Keratinocyte (primary cell): Measurements from ENCODE around the gene NRIP2. TPM values are rescaled to one million over a fixed set of nuclear protein-coding genes. Genes with fewer than 3 reads are reported as not detected.

Source experiments
- DNase-seq: peaks from one replicate; pipeline ENCODE4 v3.0.0-alpha.2; 2011; ENCODE audit warnings: low read depth, missing footprints, low spot score
- FAIRE-seq: peaks from 2 replicates; lab custom pipeline; 2011; peaks lifted over from hg19 to GRCh38; lab: Jason Lieb, UNC
- H2AFZ ChIP-seq: 2 replicates; pipeline ENCODE4 v1.6.0; 2012; ENCODE audit warnings: low read length, control low read depth, inconsistent platforms; ENCODE audit not compliant: control insufficient read depth
- H3K27ac ChIP-seq: 2 replicates; pipeline ENCODE4 v1.5.1; 2011; ENCODE audit warnings: low read length; ENCODE audit not compliant: control insufficient read depth, insufficient read depth
- H3K27me3 ChIP-seq: 3 replicates; pipeline ENCODE4 v1.6.0; 2011; ENCODE audit warnings: low read length; ENCODE audit not compliant: control insufficient read depth, insufficient read depth; ENCODE audit errors: extremely low read depth
- H3K36me3 ChIP-seq, 2 experiments: 2 replicates in 1 of 2; 3 replicates in 1 of 2; pipeline ENCODE4 v1.5.1; 2011; ENCODE audit warnings: low read length in 2 of 2, mild to moderate bottlenecking in 1 of 2; ENCODE audit not compliant: control insufficient read depth in 2 of 2, insufficient read depth in 2 of 2; ENCODE audit errors: extremely low read depth in 1 of 2
- H3K4me1 ChIP-seq: 3 replicates; pipeline ENCODE4 v1.5.1; 2011; ENCODE audit warnings: low read length; ENCODE audit not compliant: control insufficient read depth, insufficient read depth; ENCODE audit errors: extremely low read depth
- H3K4me2 ChIP-seq: 3 replicates; pipeline ENCODE4 v1.6.0; 2011; ENCODE audit warnings: low read depth, low read length; ENCODE audit not compliant: control insufficient read depth, insufficient read depth; ENCODE audit errors: extremely low read depth
- H3K4me3 ChIP-seq, 3 experiments: fragments of 200-600 bp in 1 of 3; sonication (generic) in 1 of 3; 2 replicates in 2 of 3; 3 replicates in 1 of 3; pipeline ENCODE4 v1.5.1; 2011 to 2016; ENCODE audit warnings: low read length in 3 of 3, mild to moderate bottlenecking in 3 of 3, control low read depth in 2 of 3, inconsistent platforms in 1 of 3, low read depth in 1 of 3, mixed read lengths in 1 of 3, mixed run types in 1 of 3, moderate library complexity in 1 of 3; ENCODE audit not compliant: control insufficient read depth in 2 of 3, insufficient read depth in 2 of 3; ENCODE audit errors: extremely low read depth in 1 of 3
- H3K79me2 ChIP-seq: 2 replicates; pipeline ENCODE4 v1.6.0; 2012; ENCODE audit warnings: low read length; ENCODE audit not compliant: control insufficient read depth, insufficient read depth
- H3K9ac ChIP-seq: 3 replicates; pipeline ENCODE4 v1.6.0; 2011; ENCODE audit warnings: low read length; ENCODE audit not compliant: control insufficient read depth, insufficient read depth; ENCODE audit errors: extremely low read depth
- H3K9me1 ChIP-seq: 3 replicates; pipeline ENCODE4 v1.6.0; 2011; ENCODE audit warnings: low read length; ENCODE audit not compliant: control insufficient read depth, insufficient read depth; ENCODE audit errors: extremely low read depth
- H3K9me3 ChIP-seq: 2 replicates; pipeline ENCODE4 v1.5.1; 2012; ENCODE audit warnings: low read depth, low read length; ENCODE audit not compliant: control insufficient read depth
- H4K20me1 ChIP-seq: 3 replicates; pipeline ENCODE4 v1.6.0; 2011; ENCODE audit warnings: low read length; ENCODE audit not compliant: control insufficient read depth, insufficient read depth; ENCODE audit errors: extremely low read depth
- CTCF ChIP-seq, 3 experiments: IDR thresholded peaks in 1 of 3; conservative IDR thresholded peaks in 1 of 3; optimal IDR thresholded peaks in 1 of 3; 2 replicates in 2 of 3; 3 replicates in 1 of 3; pipeline versions ENCODE3 to v1.5.1; 2011; ENCODE audit warnings: low read length in 3 of 3, mild to moderate bottlenecking in 3 of 3, moderate library complexity in 2 of 3, control low read depth in 1 of 3, inconsistent platforms in 1 of 3; ENCODE audit not compliant: insufficient read depth in 2 of 3; ENCODE audit errors: extremely low read depth in 1 of 3
- EZH2 ChIP-seq: IDR thresholded peaks from one replicate; pipeline ENCODE4 v1.6.1; 2012; ENCODE audit warnings: inconsistent platforms, mild to moderate bottlenecking, low read length, moderate library complexity
- dilution Hi-C: fragments of 300-500 bp; cut with MboI; formaldehyde crosslinking; loops from one replicate; pipeline ENCODE4 v1.7.0; 2020; ENCODE audit warnings: low sequenced_read_pairs; ENCODE audit not compliant: extremely low pct_ligation_motif_present
- polyA plus RNA-seq, 5 experiments: library from polyadenylated mRNA; depleted of rRNA in 3 of 5; stranded (reverse) in 3 of 5; stranded (forward) in 1 of 5; unstranded in 1 of 5; fragments of >200 nt; gene quantifications; 1 replicate in 1 of 5; 2 replicates in 3 of 5; 3 replicates in 1 of 5; pipeline versions ENCODE4 v1.2.1 to v1.2.3, GENCODE V29; 2011 to 2012; ENCODE audit warnings: missing spikeins in 2 of 5, low read depth in 1 of 5, low replicate concordance in 1 of 5

NRIP2 gene
- polyA plus RNA-seq, 1 donor (not counting 4 experiments of a cell fraction or from before 2014, with no cell fraction given), result not detected

DNA sequence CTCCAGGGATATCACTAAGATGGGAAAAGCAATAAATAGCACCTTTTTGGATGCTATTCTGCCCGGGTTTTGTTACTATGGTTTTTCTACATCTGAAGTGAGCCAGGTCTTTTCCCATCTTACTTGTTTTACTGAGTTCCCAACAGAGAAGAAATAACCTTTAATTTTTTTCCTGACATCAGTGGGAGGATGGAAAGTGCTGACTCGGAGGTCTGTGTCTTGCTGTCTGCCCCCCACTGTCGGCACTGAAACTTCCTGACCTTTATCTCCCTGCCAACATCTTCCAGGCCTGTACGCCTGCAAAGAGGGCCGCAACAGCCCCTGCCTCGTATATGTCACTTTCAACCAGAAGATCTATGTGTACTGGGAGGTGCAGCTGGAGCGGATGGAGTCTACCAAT lies 11.4 kb downstream of the NRIP2 start:
- no peaks in the 10 kb centered on the region for H3K27me3 ChIP-seq
- DNase-seq (no peak), FAIRE-seq (no peak)
- no peaks in the 10 kb centered on the region for H3K4me1 ChIP-seq
- H3K79me2 ChIP-seq, result no peaks in the 10 kb centered on the region
- H3K4me2 ChIP-seq, result no peak overlapping the region
- no peak for TF ChIP-seq EZH2
- TF ChIP-seq CTCF (optimal IDR thresholded peaks at IDR 0.05 in 1 of 3, IDR thresholded peaks at IDR 0.05 in 1 of 3, conservative IDR thresholded peaks at IDR 0.05 in 1 of 3; ENCODE audit: extremely low read depth in 1 of 3, insufficient read depth in 2 of 3, low read length in 3 of 3), result no peak
- no peak overlapping the region for H3K27ac ChIP-seq
- no peak overlapping the region for H2AFZ ChIP-seq
- H3K36me3 ChIP-seq, result peaks cover 35 to 45% of the 10 kb centered on the region in 2 experiments
- no peak overlapping the region for H3K4me3 ChIP-seq
- no peaks in the 10 kb centered on the region for H4K20me1 ChIP-seq
- H3K9ac ChIP-seq, result no peak overlapping the region
- no peaks in the 10 kb centered on the region for H3K9me1 ChIP-seq
- dilution Hi-C loops, result no loop called here
- H3K9me3 ChIP-seq, result no peaks in the 10 kb centered on the region

DNA sequence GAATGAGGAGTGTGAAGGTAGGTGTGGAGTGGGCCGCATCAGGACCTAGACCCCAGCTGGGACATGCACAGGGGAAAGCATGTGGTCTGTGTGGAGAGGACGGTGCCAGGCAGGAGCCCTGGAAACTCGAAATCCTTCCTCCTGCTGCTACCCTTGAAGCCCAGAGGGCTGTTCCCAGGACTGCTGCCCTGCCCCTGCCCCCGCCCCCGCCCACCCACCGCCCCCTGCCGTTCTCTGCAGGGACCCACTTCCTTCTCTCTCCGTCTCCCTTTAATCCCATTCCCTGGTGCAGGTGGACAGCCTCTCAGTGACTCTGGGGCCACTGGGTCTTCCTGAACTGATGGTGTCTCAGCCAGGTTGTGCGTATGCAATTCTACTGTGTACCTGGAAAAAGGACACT lies 14.4 kb downstream of the NRIP2 start:
- Histone ChIP-seq H3K4me1 (no peaks in the 10 kb centered on the region), H4K20me1 (no peaks in the 10 kb centered on the region), H3K36me3 (peaks cover 38 to 40% of the 10 kb centered on the region in 2 experiments), H3K27ac (no peak overlapping the region), H3K27me3 (no peaks in the 10 kb centered on the region), H3K4me2 (no peak overlapping the region), H3K9me1 (no peaks in the 10 kb centered on the region), H3K79me2 (peaks cover 1% of the 10 kb centered on the region), H3K9ac (no peak overlapping the region), H3K4me3 (no peak overlapping the region), H2AFZ (no peak overlapping the region), H3K9me3 (no peaks in the 10 kb centered on the region)
- no peak for TF ChIP-seq EZH2
- no peak for TF ChIP-seq CTCF (optimal IDR thresholded peaks at IDR 0.05 in 1 of 3, IDR thresholded peaks at IDR 0.05 in 1 of 3, conservative IDR thresholded peaks at IDR 0.05 in 1 of 3; ENCODE audit: extremely low read depth in 1 of 3, insufficient read depth in 2 of 3, low read length in 3 of 3)
- dilution Hi-C loops, result no loop called here
- no peak for FAIRE-seq
- DNase-seq, result no peak
